GM18526 (cell line): ENCODE measurements around the gene HS6ST1.

Experiments
- POLR2A ChIP-seq: IDR thresholded peaks from 3 replicates; pipeline ENCODE4 v1.6.1; 2011; ENCODE audit not compliant: insufficient read length; ENCODE audit errors: extremely low read depth

Gene HS6ST1

DNA sequence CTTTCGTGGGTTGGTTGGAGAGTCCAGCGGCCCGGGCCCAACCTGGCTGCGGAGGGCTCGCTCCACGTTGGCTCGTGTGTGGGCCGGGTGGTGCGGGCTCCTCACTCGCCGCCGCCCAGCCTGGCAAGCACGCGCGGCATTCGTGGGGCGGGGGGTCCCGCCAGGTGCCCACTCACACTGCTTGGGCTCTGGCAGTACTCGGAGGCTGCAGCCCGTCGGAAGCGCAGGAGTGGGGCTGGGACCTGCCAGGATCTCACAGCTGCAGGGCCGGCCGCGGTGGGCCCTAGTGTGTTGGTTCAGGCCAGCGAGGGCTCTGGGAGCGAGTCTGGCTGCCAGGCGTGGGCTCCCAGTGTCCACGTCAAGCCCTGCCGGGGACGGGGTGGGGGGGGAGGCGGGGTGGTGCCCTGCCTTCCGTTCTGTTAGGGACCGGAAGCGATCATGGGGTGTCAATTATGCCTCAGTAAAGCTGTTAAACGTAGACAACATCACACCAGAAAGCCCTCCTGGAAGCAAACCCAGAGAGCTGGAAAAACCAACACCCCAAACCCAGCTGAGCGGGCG lies 1.0 kb upstream of the HS6ST1 start:
- TF ChIP-seq POLR2A: no peak

DNA sequence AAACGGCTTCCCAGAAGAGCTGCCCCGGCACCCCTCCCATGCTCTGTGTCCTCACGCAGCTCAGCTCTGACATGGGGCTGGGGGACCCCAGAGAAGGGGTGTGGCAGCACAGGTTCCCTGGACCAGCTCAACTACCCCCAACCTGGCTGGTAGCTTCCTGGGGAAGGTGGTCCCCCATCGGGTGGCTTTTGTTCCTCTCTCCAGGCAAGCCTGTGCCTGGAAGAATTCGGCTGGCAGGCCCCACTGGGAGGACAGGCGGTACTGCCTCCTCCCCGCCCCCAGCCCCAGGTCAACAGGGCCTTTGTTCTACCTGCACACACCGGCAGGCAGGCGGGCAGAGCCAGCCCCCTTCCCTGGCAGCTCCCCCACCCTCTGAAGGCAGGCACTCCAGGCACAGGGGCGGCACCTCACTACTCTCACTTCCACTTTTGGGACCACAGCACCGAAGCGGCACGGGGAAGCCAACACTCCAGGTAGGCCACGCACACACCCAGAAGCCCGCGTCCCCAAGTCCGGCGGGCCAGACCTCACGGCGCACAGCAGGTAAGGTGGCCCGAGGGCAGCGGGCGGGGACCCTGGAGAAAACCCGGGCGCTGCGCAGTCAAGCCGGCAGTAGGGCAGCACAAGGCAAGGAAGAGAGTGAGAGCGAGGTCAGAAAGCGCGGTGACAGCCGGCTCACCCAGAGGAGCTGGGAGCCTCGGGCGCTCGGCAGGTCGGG lies 1.3 kb downstream of the HS6ST1 start:
- no peak for TF ChIP-seq POLR2A

DNA sequence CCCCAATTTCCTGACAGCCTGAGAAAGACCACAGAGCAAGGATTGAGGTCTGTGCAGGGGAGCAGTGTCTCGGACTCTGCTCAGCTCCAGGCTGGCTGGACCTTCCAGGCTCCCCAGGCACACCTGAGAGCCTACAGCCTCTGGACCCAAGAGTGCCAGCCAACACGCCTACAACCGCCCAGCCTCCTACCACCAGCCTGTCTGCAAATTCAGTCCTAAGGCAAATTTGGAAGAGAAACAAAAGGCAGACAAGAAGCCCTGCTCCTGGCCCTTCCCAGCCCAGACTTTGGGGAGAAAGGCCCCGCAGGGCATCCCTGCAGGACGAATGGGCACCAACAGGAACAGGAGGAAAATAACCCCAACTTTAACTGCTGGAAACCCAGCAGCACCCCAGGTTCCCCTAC lies 1.9 kb downstream of the HS6ST1 start:
- no peak for TF ChIP-seq POLR2A

DNA sequence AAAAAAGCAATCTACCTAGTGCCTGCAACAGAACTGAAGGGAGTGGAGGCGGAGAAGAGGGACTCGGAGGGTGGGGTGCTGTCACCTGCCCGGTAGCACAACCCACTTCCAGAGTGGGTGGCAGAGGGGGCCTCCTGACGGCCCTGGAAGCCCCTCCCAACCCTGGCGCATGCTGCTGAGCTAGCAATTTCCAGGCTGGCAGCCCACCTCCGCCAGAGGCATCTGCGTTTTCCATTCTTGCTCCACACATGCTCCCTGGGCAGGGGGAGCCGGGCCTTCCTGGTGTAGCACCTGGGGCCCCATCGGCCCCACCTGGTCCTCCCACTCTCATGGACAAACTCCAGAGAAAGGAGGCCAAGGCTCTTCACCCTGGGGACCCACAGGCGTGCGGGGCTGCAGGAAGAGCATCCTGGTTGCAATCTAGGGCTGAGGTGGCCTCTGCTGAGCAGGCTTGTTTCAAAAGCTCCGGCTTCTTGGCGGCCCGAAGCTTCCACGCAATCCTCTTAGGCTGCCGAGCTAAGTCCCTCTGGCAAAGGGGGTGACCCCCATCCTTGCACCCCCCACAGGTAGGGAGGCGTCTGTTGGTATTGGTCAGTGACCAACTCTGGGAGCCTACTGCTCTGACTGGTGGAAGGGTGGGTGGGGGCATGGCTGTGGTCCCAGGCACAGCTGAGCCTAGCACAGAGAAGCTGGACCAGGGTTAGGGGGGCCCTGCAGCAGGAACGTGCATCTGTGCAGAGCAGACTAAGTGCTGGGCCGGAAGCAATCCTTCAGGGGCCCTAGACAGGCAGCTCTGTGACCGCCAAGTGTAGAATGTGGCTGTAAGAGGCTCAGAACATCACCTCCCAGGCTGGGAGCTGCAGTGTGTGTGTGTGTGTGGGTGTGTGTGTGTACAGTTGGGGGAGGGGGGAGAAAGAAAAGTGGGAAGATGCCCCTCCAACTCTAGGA lies 2.6 kb downstream of the HS6ST1 start:
- no peak for TF ChIP-seq POLR2A

DNA sequence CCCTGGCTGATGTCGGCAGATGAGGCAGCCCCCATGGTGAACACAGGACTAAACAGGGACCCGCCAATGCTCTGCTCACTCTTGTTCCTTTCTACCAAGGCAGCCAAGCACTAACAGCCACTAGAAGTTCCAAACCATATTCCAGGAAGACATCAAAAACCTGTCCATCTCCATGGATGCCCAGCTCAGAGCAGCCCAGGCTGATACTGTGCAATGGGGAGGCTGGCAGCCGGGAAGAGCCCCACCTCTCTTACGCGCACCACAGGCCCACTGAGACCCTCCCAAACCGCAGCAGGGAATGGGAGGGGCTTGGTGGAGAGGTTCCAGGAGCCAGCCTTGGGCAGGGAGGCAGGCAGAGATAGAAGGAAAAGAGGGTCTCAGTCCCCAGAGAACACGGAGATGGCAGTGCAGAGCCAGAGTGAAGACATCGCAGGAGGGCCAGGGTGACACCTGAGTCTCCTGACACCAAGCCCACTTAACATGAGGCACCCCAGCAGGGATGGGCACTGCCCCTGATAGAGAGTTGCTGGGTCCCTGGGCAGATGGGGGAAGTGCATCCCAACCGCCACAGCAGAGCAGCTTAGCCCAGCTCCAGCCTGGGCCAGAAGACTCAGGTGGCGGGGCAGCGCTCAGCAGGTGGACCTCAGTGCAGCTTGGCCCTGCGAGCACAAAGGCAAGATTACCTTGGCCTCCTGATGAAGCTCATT lies 3.4 kb downstream of the HS6ST1 start:
- no peak for TF ChIP-seq POLR2A

DNA sequence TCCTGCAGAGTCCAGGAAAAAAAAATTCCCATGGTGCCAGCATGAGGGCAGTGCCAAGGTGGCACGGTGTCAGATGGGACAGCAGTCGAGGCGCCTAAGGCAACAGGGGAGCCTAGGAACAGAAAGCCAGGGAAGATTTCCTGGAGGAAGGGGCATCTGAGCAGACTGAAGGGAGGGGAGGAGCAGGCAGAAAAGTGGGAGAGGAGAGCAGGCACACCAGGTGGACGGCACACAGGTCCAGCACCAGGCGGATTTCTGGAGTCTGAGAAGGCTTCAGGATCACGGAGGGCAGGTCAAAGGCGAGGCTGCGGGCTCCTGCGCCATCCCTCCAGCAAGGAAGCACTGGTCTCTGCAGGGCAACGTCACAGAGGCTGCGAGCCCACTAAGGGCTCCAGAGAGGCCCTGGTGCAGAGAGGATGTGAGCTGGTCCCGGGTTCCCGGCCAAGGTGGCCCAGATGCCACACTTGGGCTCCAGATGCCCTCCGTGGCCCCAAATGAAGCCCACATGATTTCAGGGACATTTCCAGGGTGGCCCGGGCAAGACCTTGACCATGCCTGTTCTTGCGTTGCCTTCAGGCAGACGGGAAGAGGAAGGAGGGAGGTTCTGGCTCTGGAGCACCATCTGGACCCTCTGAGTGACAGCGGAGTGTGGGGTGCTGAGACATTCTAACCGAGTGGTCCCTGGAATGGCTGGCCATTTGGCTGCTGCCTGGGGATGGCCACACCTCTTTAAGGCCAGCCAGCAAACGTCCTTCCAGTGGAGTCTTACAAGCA lies 4.1 kb downstream of the HS6ST1 start:
- TF ChIP-seq POLR2A: no peak

DNA sequence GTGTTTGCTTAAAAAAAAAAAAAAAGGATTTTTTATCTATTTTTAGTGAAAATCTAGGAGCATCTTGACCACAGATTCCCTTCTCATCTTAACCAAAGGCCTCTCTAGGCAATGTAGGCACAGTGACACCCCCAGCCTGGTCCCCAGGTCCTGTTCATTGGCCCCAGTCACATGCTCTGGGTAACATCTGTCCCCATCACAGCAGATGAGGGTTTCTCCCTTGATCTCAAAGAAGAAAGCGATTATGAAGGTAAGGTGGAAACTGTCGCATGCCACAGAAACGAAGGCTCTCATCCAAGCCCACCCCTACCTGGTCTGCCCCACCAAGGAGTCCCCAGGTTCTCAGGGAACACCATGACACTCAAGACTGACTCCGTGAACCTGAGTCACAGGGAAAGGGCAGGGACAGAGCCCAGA lies 4.7 kb downstream of the HS6ST1 start:
- TF ChIP-seq POLR2A: no peak

DNA sequence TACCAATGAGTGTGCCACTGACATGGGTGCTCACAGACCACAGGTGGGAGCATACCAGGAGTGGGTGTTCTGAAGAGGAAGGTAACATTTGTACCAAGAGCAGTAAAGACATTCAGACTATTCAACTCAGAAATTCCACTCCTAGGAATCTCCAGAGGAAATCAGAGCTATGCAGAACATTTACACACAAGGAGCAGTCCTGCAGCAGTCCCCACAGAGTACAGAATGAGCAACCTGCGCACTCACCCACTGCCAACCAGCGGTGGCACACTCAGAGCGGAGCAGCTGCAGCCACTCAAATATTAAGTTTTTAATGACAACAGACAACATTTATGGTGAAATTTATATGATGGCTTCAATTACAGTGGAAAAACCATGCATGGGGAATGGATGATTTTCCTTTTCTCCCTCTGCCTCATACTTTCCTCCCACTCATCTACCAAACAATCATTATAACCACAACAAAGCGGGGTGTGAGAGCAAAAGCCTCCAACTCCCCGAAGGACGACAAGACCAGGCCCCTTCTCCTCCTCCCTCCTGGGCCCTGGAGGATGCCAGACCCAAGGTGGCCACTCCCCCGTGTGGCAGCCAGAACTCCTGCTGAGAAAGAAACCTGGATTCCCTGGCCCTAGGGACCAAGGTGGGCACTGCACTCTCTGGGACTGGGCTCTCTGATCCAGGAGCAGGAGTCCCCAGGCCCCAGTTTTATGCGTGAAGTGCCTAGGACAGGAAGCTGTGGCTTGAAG lies 5.4 kb downstream of the HS6ST1 start:
- no peak for TF ChIP-seq POLR2A

DNA sequence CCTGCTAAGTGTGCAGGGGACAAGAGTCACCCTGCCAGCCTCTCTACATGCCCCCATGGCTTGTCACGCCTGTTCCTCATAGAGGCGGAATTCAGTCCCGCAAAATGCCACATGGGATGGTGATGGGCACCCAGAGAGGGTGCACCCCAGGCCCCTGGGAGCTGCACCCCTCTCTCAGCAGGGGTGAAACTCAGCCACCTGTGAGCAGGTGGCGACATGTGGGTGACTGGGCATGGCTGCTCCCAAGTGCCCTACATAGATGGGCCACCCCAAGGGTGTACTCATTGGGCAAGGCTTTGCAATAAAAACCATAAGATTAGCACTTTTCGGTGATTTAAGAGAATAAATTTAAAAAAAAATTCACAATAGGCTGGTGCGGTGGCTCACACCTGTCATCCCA lies 6.3 kb downstream of the HS6ST1 start:
- TF ChIP-seq POLR2A: no peak

DNA sequence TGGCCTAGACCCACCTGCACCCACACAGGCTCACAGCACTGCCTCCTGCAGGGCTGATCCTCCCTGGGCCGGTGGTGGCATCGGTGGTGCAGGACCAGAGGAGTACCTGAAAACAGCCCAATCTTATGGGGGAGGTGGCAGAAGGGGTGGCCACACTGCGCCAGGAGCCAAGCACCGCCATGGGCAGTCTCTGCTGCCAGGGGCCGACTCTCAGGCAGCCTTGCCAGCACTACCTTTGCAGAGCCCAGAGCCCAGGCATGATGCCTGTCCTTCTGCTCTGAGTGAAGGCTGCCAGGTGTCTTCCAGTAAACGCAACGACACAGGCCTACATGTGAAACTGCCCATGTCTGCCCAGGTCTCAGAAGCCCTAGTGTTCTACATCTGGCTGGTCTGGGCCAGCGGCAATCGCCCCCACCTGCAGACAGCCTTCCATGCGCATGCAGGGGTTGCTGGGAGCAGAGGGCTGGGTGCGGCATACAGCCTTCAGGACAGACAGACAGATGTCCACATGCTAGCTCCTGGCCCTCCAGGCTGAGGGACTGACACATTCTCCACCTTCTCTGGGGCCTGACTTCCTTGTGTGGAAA lies 6.8 kb downstream of the HS6ST1 start:
- TF ChIP-seq POLR2A: no peak

DNA sequence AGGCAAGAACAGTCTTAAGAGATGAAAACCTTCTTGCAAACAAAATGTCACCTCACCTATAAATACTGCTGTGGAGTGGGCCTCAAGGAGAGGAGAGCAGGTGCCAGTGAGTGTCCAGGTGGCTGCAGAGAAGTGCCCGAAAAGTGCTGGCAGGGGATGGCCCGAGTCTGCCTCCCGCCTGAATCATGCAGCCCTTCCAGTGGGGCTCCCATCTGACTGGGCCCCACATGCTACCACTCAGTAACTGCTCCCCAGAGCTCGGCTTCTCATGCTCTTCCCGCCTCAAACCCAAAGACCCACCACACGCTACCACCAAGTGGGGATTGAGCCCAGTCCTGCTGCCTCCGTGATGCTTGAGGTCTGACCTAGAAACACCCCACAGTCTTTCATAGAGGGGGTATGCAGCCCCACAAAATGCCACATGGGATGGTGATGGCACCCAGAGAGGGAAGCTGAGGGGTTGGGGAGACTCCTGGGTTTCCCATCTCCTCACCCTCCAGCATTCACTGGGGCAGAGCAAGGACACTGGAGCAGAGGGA lies 7.4 kb downstream of the HS6ST1 start:
- TF ChIP-seq POLR2A: no peak

DNA sequence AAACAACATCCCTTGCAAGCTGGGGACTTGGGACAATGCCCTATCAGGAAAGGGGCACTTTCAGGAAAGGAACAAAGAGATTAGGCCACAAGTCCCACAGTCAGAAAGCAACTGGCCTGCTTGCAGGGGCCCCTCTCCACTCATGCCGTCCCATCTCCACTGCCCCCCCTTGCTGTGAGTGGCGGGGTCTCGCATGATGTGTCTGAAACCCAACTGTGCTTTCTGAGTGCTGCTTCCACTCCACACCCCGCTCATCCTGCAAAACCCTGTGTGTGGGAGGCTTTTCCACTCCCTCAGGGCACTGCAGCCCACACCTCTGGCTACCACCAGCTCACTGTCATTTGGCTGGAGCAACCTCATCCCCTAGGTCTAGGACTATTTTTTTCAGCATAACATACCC lies 7.9 kb downstream of the HS6ST1 start:
- no peak for TF ChIP-seq POLR2A

DNA sequence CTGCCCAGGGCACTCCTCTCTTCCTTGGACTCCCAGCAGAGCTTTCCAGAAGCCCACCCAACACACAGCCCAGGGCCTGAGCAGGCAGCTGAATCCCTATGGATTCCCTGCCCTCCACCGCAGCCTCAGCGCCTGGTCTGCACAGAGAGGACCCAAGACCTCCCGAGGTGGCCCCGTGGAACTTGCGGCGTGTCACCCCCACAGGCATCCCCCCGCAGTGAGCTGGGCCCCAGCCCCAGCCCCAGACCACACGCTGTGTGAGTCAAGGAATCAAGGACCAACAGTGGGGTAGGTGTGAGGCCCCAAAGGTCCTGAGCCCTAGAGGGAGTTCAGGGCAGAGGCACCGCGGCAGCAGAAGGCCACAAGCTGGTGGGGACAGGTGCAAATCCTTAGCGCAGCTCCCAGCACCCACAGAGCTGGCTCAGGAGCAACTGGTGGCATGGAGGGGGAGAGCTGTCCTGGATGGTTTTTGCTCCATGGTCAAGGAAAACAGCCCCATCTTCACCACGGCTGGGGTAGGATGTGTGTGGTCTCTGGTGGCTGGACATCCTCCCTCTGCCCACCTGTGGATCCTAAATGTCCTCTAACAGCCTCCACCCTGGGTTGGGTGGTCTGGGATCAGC lies 8.5 kb downstream of the HS6ST1 start:
- TF ChIP-seq POLR2A: no peak
